GM12878 (cell line): ENCODE measurements around the gene HMCES. TPM values are rescaled to one million over a fixed set of nuclear protein-coding genes. Genes with fewer than 3 reads are reported as not detected.

Experiments used
- ATAC-seq: fragments of 200-7000 bp; cut with Tn5 transposase; 3 replicates; pipeline ENCODE4 v1.9.1; 2020; ENCODE audit warnings: mild to moderate bottlenecking, moderate library complexity
- BruUV-seq: library from RNA; stranded (reverse); fragments of 400-500 nt; replicated peaks from 2 replicates; lab custom pipeline; 2021; lab: Mats Ljungman, UMichigan
- CTCF ChIA-PET: fragments of 300-600 bp; sonication (Branson Sonifier 250); formaldehyde crosslinking; extraction: SDS; loops from one replicate; lab custom pipeline; 2021; ENCODE audit warnings: inconsistent platforms; lab: Yijun Ruan, JAX
- POLR2A ChIA-PET: fragments of 350-600 bp; formaldehyde crosslinking; extraction: SDS; loops from one replicate; lab custom pipeline; 2021; ENCODE audit warnings: inconsistent platforms; lab: Charles Lee
- RAD21 ChIA-PET: fragments of 300-600 bp; sonication (Branson Sonifier 250); formaldehyde crosslinking; loops from one replicate; lab custom pipeline; 2023; ENCODE audit warnings: antibody characterized with exemption; ENCODE audit not compliant: unreplicated experiment; lab: Charles Lee
- SMC1A ChIA-PET: fragments of 300-600 bp; sonication (Branson Sonifier 250); formaldehyde crosslinking; loops from one replicate; lab custom pipeline; 2023; ENCODE audit not compliant: unreplicated experiment, uncharacterized antibody; lab: Charles Lee
- DNase-seq: peaks from one replicate; pipeline ENCODE4 v3.0.0-alpha.2; 2011; ENCODE audit warnings: low read depth, low spot score
- FAIRE-seq: peaks from 3 replicates; lab custom pipeline; 2011; peaks lifted over from hg19 to GRCh38; lab: Jason Lieb, UNC
- H2AFZ ChIP-seq: 2 replicates; pipeline ENCODE4 v1.6.0; 2011; ENCODE audit warnings: low read depth, low read length, control low read depth; ENCODE audit not compliant: control insufficient read depth
- H3K27ac ChIP-seq: 2 replicates; pipeline ENCODE4 v1.5.1; 2011; ENCODE audit warnings: control low read depth; ENCODE audit not compliant: control insufficient read depth, insufficient read depth
- H3K27me3 ChIP-seq, 2 experiments: replicated peaks in 1 of 2; 2 replicates each; pipeline versions ENCODE4 v1.6.0 to v1.6.1; 2011; ENCODE audit warnings: low read length in 1 of 2; ENCODE audit not compliant: control insufficient read depth in 2 of 2, insufficient read depth in 2 of 2
- H3K36me3 ChIP-seq, 2 experiments: 2 replicates each; pipeline ENCODE4 v1.5.1; 2011; ENCODE audit warnings: low read length in 1 of 2; ENCODE audit not compliant: control insufficient read depth in 2 of 2, insufficient read depth in 2 of 2
- H3K4me1 ChIP-seq: 2 replicates; pipeline ENCODE4 v1.6.1; 2011; ENCODE audit warnings: mild to moderate bottlenecking, low read length, moderate library complexity, mixed read lengths; ENCODE audit not compliant: control insufficient read depth, insufficient read depth
- H3K4me2 ChIP-seq: 2 replicates; pipeline ENCODE4 v1.6.0; 2011; ENCODE audit warnings: control low read depth; ENCODE audit not compliant: control insufficient read depth, insufficient read depth
- H3K4me3 ChIP-seq: fragments of 200-600 bp; sonication (generic); 2 replicates; pipeline ENCODE4 v1.5.1; 2016
- H3K79me2 ChIP-seq: 2 replicates; pipeline ENCODE4 v1.6.0; 2011; ENCODE audit warnings: low read length; ENCODE audit not compliant: control insufficient read depth, insufficient read depth
- H3K9ac ChIP-seq: 2 replicates; pipeline ENCODE4 v1.8.0; 2011; ENCODE audit warnings: low read length, control low read depth, mixed read lengths; ENCODE audit not compliant: control insufficient read depth, insufficient read depth
- H3K9me3 ChIP-seq: replicated peaks from 3 replicates; pipeline ENCODE4 v1.5.1; 2011; ENCODE audit warnings: mild to moderate bottlenecking, low read length; ENCODE audit not compliant: control insufficient read depth, insufficient read depth
- H4K20me1 ChIP-seq: 2 replicates; pipeline ENCODE4 v1.6.0; 2011; ENCODE audit not compliant: control insufficient read depth, insufficient read depth
- BCL11A ChIP-seq: IDR thresholded peaks from 2 replicates; pipeline ENCODE4 v1.6.1; 2011; ENCODE audit warnings: low read depth, low read length
- BRCA1 ChIP-seq: IDR thresholded peaks from 2 replicates; pipeline ENCODE4 v1.6.1; 2011; ENCODE audit warnings: low read depth, low read length, improper control_type of control experiment
- CHD4 ChIP-seq: fragments of 200-600 bp; sonication (generic); IDR thresholded peaks from 2 replicates; pipeline ENCODE4 v1.6.1; 2016; ENCODE audit warnings: mild to moderate bottlenecking
- EP300 ChIP-seq, 2 experiments: fragments of 150-350 bp in 1 of 2; IDR thresholded peaks; 2 replicates each; pipeline ENCODE4 v1.6.1; 2011 to 2012; ENCODE audit warnings: low read depth in 2 of 2, low read length in 2 of 2, borderline replicate concordance in 1 of 2, improper control_type of control experiment in 1 of 2, inconsistent platforms in 1 of 2; ENCODE audit not compliant: control insufficient read depth in 1 of 2
- FOS ChIP-seq: IDR thresholded peaks from 3 replicates; pipeline ENCODE4 v1.6.1; 2011; ENCODE audit warnings: borderline replicate concordance; ENCODE audit not compliant: insufficient read length; ENCODE audit errors: extremely low read depth
- FOXK2 ChIP-seq: fragments of 450-650 bp; IDR thresholded peaks from 2 replicates; pipeline ENCODE4 v1.6.1; 2017; ENCODE audit warnings: mild to moderate bottlenecking, moderate library complexity
- FOXM1 ChIP-seq: IDR thresholded peaks from 2 replicates; pipeline ENCODE4 v1.6.1; 2012; ENCODE audit warnings: low read depth, mild to moderate bottlenecking, inconsistent platforms, low read length, moderate library complexity
- GABPA ChIP-seq: IDR thresholded peaks from 2 replicates; pipeline ENCODE4 v1.6.1; 2014; ENCODE audit warnings: antibody characterized with exemption, low read depth, mild to moderate bottlenecking, inconsistent platforms
- HCFC1 ChIP-seq: fragments of 150-350 bp; IDR thresholded peaks from 2 replicates; pipeline ENCODE4 v1.6.1; 2014; ENCODE audit warnings: low read length
- NR2C1 ChIP-seq: fragments of 450-650 bp; IDR thresholded peaks from 2 replicates; pipeline ENCODE4 v1.6.1; 2017; ENCODE audit warnings: antibody characterized with exemption, mild to moderate bottlenecking, moderate library complexity
- NR2F1 ChIP-seq: fragments of 450-650 bp; conservative IDR thresholded peaks from 2 replicates; pipeline ENCODE4 v1.6.1; 2017; ENCODE audit warnings: mild to moderate bottlenecking
- POLR2AphosphoS5 ChIP-seq: IDR thresholded peaks from 2 replicates; pipeline ENCODE4 v1.6.1; 2011; ENCODE audit warnings: mild to moderate bottlenecking, low read length, inconsistent platforms
- RCOR1 ChIP-seq: conservative IDR thresholded peaks from 2 replicates; pipeline ENCODE4 v1.6.1; 2012; ENCODE audit warnings: low read depth, low read length, improper control_type of control experiment
- RELA ChIP-seq: fragments of 450-650 bp; IDR thresholded peaks from 2 replicates; pipeline ENCODE4 v1.8.0; 2014; ENCODE audit warnings: borderline replicate concordance; ENCODE audit not compliant: partially characterized antibody
- SIX5 ChIP-seq: IDR thresholded peaks from 2 replicates; pipeline ENCODE4 v1.6.1; 2011; ENCODE audit warnings: mild to moderate bottlenecking, low read depth, low read length, moderate library complexity; ENCODE audit not compliant: severe bottlenecking
- SMC3 ChIP-seq: IDR thresholded peaks from 2 replicates; pipeline ENCODE4 v1.6.1; 2011; ENCODE audit warnings: low read length, improper control_type of control experiment, borderline replicate concordance
- SP1 ChIP-seq: IDR thresholded peaks from one replicate; pipeline ENCODE4 v1.6.1; 2011; ENCODE audit warnings: low read depth, low read length
- SUZ12 ChIP-seq: fragments of 200-600 bp; sonication (generic); IDR thresholded peaks from one replicate; pipeline ENCODE4 v1.6.1; 2018; ENCODE audit warnings: antibody characterized with exemption, mild to moderate bottlenecking; ENCODE audit not compliant: unreplicated experiment
- WRNIP1 ChIP-seq: IDR thresholded peaks from 2 replicates; pipeline ENCODE4 v1.6.1; 2011; ENCODE audit warnings: low read depth, low read length, improper control_type of control experiment, borderline replicate concordance
- WGBS: methylation state at CpG from one replicate; pipeline ENCODE4 v1.1.6; 2016; ENCODE audit warnings: low lambda C conversion rate; ENCODE audit not compliant: insufficient replicate concordance, insufficient coverage; ENCODE audit errors: missing lambda C conversion rate; 5-methylcytosine and 5-hydroxymethylcytosine counted together
- in situ Hi-C: fragments of 300-500 bp; cut with MboI; formaldehyde crosslinking; loops from 9 replicates; pipeline ENCODE4 v1.14.3; 2018; ENCODE audit warnings: mixed read lengths
- intact Hi-C: fragments of 100-400 bp; cut with micrococcal nuclease; formaldehyde crosslinking; loops from one replicate; pipeline ENCODE4 v1.14.2; 2022; ENCODE audit not compliant: unreplicated experiment
- polyA plus RNA-seq, 11 experiments: library from polyadenylated mRNA; depleted of rRNA in 4 of 11; unstranded in 6 of 11; stranded (reverse) in 5 of 11; fragments of >200 nt; fragmentation: Nextera tagmentation in 4 of 11; fragmentation: Illumina TruSeq in 1 of 11; extraction: Ambion mirVana in 4 of 11; extraction: Trizol in 1 of 11; gene quantifications; 1 replicate in 1 of 11; 2 replicates in 10 of 11; pipeline versions ENCODE4 v1.2.1 to v1.2.3, GENCODE V29; 2011 to 2016; ENCODE audit warnings: inconsistent platforms in 2 of 11, missing spikeins in 2 of 11, low read depth in 1 of 11
- total RNA-seq, 4 experiments: library from RNA; depleted of rRNA in 3 of 4; stranded (reverse); fragments of >200 nt in 3 of 4; fragmentation: Illumina TruSeq in 1 of 4; extraction: Trizol in 1 of 4; gene quantifications; 2 replicates each; pipeline versions ENCODE4 v1.2.1 to v1.2.3, GENCODE V29; 2013 to 2021

HMCES gene
- total and polyA plus RNA-seq, 10 of the 15 experiments (the other 5 are each of a cell fraction or from before 2014, with no cell fraction given): 12.4 to 49.8 (median 27.0) TPM

- TF ChIP-seq RELA (peak; percentile 46), RCOR1 (0 out of 2 replicates have a peak, but pooled peaks have one; percentile 53), BCL11A (no peak), BRCA1 (no peak)
- TF ChIP-seq, all 136 proteins: peak for 43
These were observed 37.8 kb downstream of the HMCES start (continued) for GRCh38 chr3:129316248-129317013.

GRCh38 chr3:129317014-129317771, 38.5 kb downstream of the HMCES start:
- peak overlapping the region; percentile 66 for H3K4me2 ChIP-seq
- ChIA-PET POLR2A (interaction anchor here (0.6 to 4.5 kb wide), 17 partner anchors 10 to 156 kb away, joined by 3 to 29 read pairs (median 6); partner anchors contain the start of genes COPG1, HMCES, IFT122 and MBD4), SMC1A (interaction anchor here (0.6 to 8.5 kb wide), 11 partner anchors 10 to 347 kb away, joined by 3 to 75 read pairs (median 5); partner anchors contain the start of gene HMCES), RAD21 (interaction anchor here (0.7 to 3.9 kb wide), 19 partner anchors 9 to 347 kb away, joined by 3 to 31 read pairs (median 6); partner anchors contain the start of genes COPG1 and HMCES), CTCF (interaction anchor here (0.7 to 3.8 kb wide), 25 partner anchors 8 to 700 kb away, joined by 3 to 43 read pairs (median 8); partner anchors contain the start of gene COPG1)
- H3K4me1 ChIP-seq: peaks cover 16% of the 10 kb centered on the region
- no peaks in the 10 kb centered on the region for H3K36me3 ChIP-seq
- no peak overlapping the region; the same call in 1 of the 2 replicates for H3K9ac ChIP-seq
- BruUV-seq: no TSS peak
- H3K79me2 ChIP-seq: no peaks in the 10 kb centered on the region; the same call in 1 of the 2 replicates
- no peaks in the 10 kb centered on the region for H4K20me1 ChIP-seq
- no peak for DNase-seq
- no peaks in the 10 kb centered on the region for H3K9me3 ChIP-seq
- in situ Hi-C loops: no loop called here
- H3K4me3 ChIP-seq: peak overlapping the region; percentile 88
- FAIRE-seq: no peak
- 44% methylated on average over 12 of the region's 15 CpGs for WGBS
- H3K27me3 ChIP-seq: peaks cover 0 to 3% of the 10 kb centered on the region in 2 experiments; a peak in 2 of 4 replicates
- H3K27ac ChIP-seq: no peak overlapping the region
- peak overlapping the region; percentile 80 for H2AFZ ChIP-seq
- no peak for ATAC-seq
- intact Hi-C loops: loop anchor here (5.0 kb wide), 1 partner anchor 135 kb away; the partner anchor contains the start of gene CNBP
- TF ChIP-seq FOS: no peak
- no peak for TF ChIP-seq EP300 (IDR thresholded peaks at IDR 0.05; ENCODE audit: borderline replicate concordance in 1 of 2, control insufficient read depth in 1 of 2, low read depth in 2 of 2, low read length in 2 of 2)
- no peak for TF ChIP-seq FOXM1
- TF ChIP-seq FOXK2: no peak
- TF ChIP-seq POLR2AphosphoS5: no peak
- TF ChIP-seq NR2F1: no peak
- TF ChIP-seq GABPA: no peak
- no peak for TF ChIP-seq CHD4
- TF ChIP-seq HCFC1: no peak
- no peak for TF ChIP-seq SMC3
- no peak for TF ChIP-seq SUZ12
- no peak for TF ChIP-seq SP1
- no peak for TF ChIP-seq WRNIP1
- no peak for TF ChIP-seq SIX5
- no peak for TF ChIP-seq NR2C1
